HEK293 (cell line): Measurements from ENCODE around the gene CDYL.

Experiments used
- CTCF ChIA-PET: fragments of 350-600 bp; formaldehyde crosslinking; extraction: SDS; loops from one replicate; lab custom pipeline; 2021; ENCODE audit warnings: antibody characterized with exemption; lab: Yijun Ruan, JAX
- POLR2A ChIA-PET: fragments of 300-600 bp; formaldehyde crosslinking; extraction: SDS; loops from one replicate; lab custom pipeline; 2020; ENCODE audit warnings: antibody characterized with exemption, inconsistent platforms; lab: Yijun Ruan, JAX
- H3K27ac ChIP-seq: fragments of 200-500 bp; sonication (Bioruptor generic); 2 replicates; pipeline ENCODE4 v1.5.1; 2014; ENCODE audit warnings: low read depth, low read length, control low read depth, inconsistent platforms; ENCODE audit errors: extremely low read depth
- H3K36me3 ChIP-seq, 2 experiments: fragments of 200-500 bp in 1 of 2; sonication (Bioruptor generic) in 1 of 2; 1 replicate in 1 of 2; 2 replicates in 1 of 2; pipeline ENCODE4 v1.5.1; 2014 to 2017; ENCODE audit warnings: inconsistent platforms in 2 of 2, low read length in 2 of 2; ENCODE audit not compliant: control insufficient read depth in 2 of 2, insufficient read depth in 1 of 2
- H3K4me1 ChIP-seq: fragments of 200-500 bp; sonication (Bioruptor generic); 2 replicates; pipeline ENCODE4 v1.5.1; 2014; ENCODE audit warnings: mild to moderate bottlenecking, low read length, inconsistent platforms; ENCODE audit not compliant: control insufficient read depth, insufficient read depth
- H3K4me3 ChIP-seq: 2 replicates; pipeline ENCODE4 v1.5.1; 2011; ENCODE audit warnings: low read depth, mild to moderate bottlenecking, control low read depth, low read length, moderate library complexity
- H3K9me3 ChIP-seq: fragments of 200-500 bp; sonication (Bioruptor generic); 2 replicates; pipeline ENCODE4 v1.5.1; 2014; ENCODE audit warnings: low read depth, low read length, inconsistent platforms; ENCODE audit not compliant: control insufficient read depth, insufficient read depth
- MYNN ChIP-seq: fragments of 450-650 bp; formaldehyde crosslinking; IDR thresholded peaks from 2 replicates; pipeline ENCODE4 v1.5.1; 2016; ENCODE audit warnings: missing biosample characterization, missing genetic modification characterization, borderline replicate concordance
- OSR2 ChIP-seq: fragments of 450-650 bp; formaldehyde crosslinking; IDR thresholded peaks from 2 replicates; pipeline ENCODE4 v1.5.1; 2016; ENCODE audit warnings: missing biosample characterization, missing genetic modification characterization
- REPIN1 ChIP-seq: fragments of 450-650 bp; formaldehyde crosslinking; IDR thresholded peaks from 2 replicates; pipeline ENCODE4 v1.5.1; 2017; ENCODE audit warnings: missing biosample characterization, missing genetic modification characterization, low read depth
- SALL2 ChIP-seq: fragments of 450-650 bp; formaldehyde crosslinking; IDR thresholded peaks from 2 replicates; pipeline ENCODE4 v1.5.0; 2017; ENCODE audit warnings: missing biosample characterization, mild to moderate bottlenecking, missing genetic modification characterization, borderline replicate concordance
- WT1 ChIP-seq: fragments of 450-650 bp; formaldehyde crosslinking; IDR thresholded peaks from 2 replicates; pipeline ENCODE4 v1.5.1; 2016; ENCODE audit warnings: missing biosample characterization, missing genetic modification characterization
- ZBTB26 ChIP-seq: fragments of 450-650 bp; formaldehyde crosslinking; optimal IDR thresholded peaks from 2 replicates; pipeline ENCODE3; 2016; ENCODE audit warnings: missing biosample characterization, mild to moderate bottlenecking, missing genetic modification characterization
- ZBTB44 ChIP-seq: fragments of 450-650 bp; IDR thresholded peaks from 2 replicates; pipeline ENCODE4 v1.5.1; 2018; ENCODE audit warnings: missing biosample characterization, mild to moderate bottlenecking, missing genetic modification characterization
- ZFHX2 ChIP-seq: fragments of 450-650 bp; formaldehyde crosslinking; conservative IDR thresholded peaks from 2 replicates; pipeline ENCODE4 v1.5.1; 2016; ENCODE audit warnings: missing biosample characterization, missing genetic modification characterization
- ZFP3 ChIP-seq: fragments of 450-650 bp; formaldehyde crosslinking; IDR thresholded peaks from 2 replicates; pipeline ENCODE4 v1.5.1; 2016; ENCODE audit warnings: low read depth, missing biosample characterization, missing genetic modification characterization
- ZNF138 ChIP-seq: fragments of 450-650 bp; formaldehyde crosslinking; IDR thresholded peaks from 2 replicates; pipeline ENCODE4 v1.5.1; 2016; ENCODE audit warnings: missing biosample characterization, missing genetic modification characterization, borderline replicate concordance
- ZNF19 ChIP-seq: fragments of 450-650 bp; formaldehyde crosslinking; IDR thresholded peaks from 2 replicates; pipeline ENCODE4; 2016; ENCODE audit warnings: missing biosample characterization, missing genetic modification characterization, low read depth
- ZNF266 ChIP-seq: fragments of 450-650 bp; formaldehyde crosslinking; IDR thresholded peaks from 2 replicates; pipeline ENCODE4 v1.5.1; 2016; ENCODE audit warnings: missing biosample characterization, missing genetic modification characterization, low read depth
- ZNF311 ChIP-seq: fragments of 450-650 bp; formaldehyde crosslinking; IDR thresholded peaks from 2 replicates; pipeline ENCODE4 v1.5.1; 2017; ENCODE audit warnings: missing biosample characterization, missing genetic modification characterization, borderline replicate concordance
- ZNF404 ChIP-seq: fragments of 450-650 bp; formaldehyde crosslinking; IDR thresholded peaks from 2 replicates; pipeline ENCODE4 v1.5.1; 2017; ENCODE audit warnings: missing biosample characterization, missing genetic modification characterization
- ZNF501 ChIP-seq: fragments of 450-650 bp; formaldehyde crosslinking; IDR thresholded peaks from 2 replicates; pipeline ENCODE4 v1.5.1; 2016; ENCODE audit warnings: missing biosample characterization, missing genetic modification characterization
- ZNF555 ChIP-seq: fragments of 450-650 bp; formaldehyde crosslinking; conservative IDR thresholded peaks from 2 replicates; pipeline ENCODE4 v1.5.1; 2017; ENCODE audit warnings: missing biosample characterization, mild to moderate bottlenecking, missing genetic modification characterization, inconsistent platforms
- ZNF571 ChIP-seq: fragments of 450-650 bp; formaldehyde crosslinking; IDR thresholded peaks from 2 replicates; pipeline ENCODE4 v1.5.0; 2017; ENCODE audit warnings: missing biosample characterization, missing genetic modification characterization
- ZNF704 ChIP-seq: fragments of 450-650 bp; formaldehyde crosslinking; IDR thresholded peaks from 2 replicates; pipeline ENCODE4 v1.5.1; 2016; ENCODE audit warnings: missing biosample characterization, missing genetic modification characterization
- ZNF792 ChIP-seq: fragments of 450-650 bp; formaldehyde crosslinking; IDR thresholded peaks from 2 replicates; pipeline ENCODE4 v1.5.1; 2016; ENCODE audit warnings: missing biosample characterization, missing genetic modification characterization
- ZSCAN30 ChIP-seq: fragments of 450-650 bp; IDR thresholded peaks from 2 replicates; pipeline ENCODE4 v1.5.1; 2018; ENCODE audit warnings: missing biosample characterization, mild to moderate bottlenecking, missing genetic modification characterization, moderate library complexity
- TF ChIP-seq, protein P1 (sequence below): fragments of 450-650 bp; formaldehyde crosslinking; IDR thresholded peaks from 2 replicates; pipeline ENCODE4 v1.5.1; 2016; ENCODE audit warnings: missing biosample characterization, missing genetic modification characterization
- TF ChIP-seq, protein P2 (sequence below): fragments of 450-650 bp; formaldehyde crosslinking; IDR thresholded peaks from 2 replicates; pipeline ENCODE4; 2016; ENCODE audit warnings: missing biosample characterization, missing genetic modification characterization
- TF ChIP-seq, protein P3 (sequence below): fragments of 450-650 bp; formaldehyde crosslinking; IDR thresholded peaks from 2 replicates; pipeline ENCODE4 v1.5.1; 2017; ENCODE audit warnings: missing biosample characterization, mild to moderate bottlenecking, missing genetic modification characterization, moderate library complexity

Gene CDYL

GRCh38 chr6:4983322-4983721, 207.1 kb downstream of the CDYL start:
- no peak overlapping the region for H3K27ac ChIP-seq
- no peaks in the 10 kb centered on the region for H3K4me1 ChIP-seq
- H3K36me3 ChIP-seq = no peaks in the 10 kb centered on the region
- H3K4me3 ChIP-seq = no peak overlapping the region
- ChIA-PET CTCF (interaction anchor here (0.8 to 2.6 kb wide), 2 partner anchors 20 to 47 kb away, joined by 6 to 7 read pairs; partner anchors contain the start of gene RPP40), POLR2A (no interaction called here)
- TF ChIP-seq ZBTB26 (tag by site-specific recombination) (no peak), ZNF138 (tag by site-specific recombination) (no peak)
- TF ChIP-seq, protein P1, sequence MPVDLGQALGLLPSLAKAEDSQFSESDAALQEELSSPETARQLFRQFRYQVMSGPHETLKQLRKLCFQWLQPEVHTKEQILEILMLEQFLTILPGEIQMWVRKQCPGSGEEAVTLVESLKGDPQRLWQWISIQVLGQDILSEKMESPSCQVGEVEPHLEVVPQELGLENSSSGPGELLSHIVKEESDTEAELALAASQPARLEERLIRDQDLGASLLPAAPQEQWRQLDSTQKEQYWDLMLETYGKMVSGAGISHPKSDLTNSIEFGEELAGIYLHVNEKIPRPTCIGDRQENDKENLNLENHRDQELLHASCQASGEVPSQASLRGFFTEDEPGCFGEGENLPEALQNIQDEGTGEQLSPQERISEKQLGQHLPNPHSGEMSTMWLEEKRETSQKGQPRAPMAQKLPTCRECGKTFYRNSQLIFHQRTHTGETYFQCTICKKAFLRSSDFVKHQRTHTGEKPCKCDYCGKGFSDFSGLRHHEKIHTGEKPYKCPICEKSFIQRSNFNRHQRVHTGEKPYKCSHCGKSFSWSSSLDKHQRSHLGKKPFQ (tag by site-specific recombination) = no peak
- no peaks in the 10 kb centered on the region for H3K9me3 ChIP-seq

DNA sequence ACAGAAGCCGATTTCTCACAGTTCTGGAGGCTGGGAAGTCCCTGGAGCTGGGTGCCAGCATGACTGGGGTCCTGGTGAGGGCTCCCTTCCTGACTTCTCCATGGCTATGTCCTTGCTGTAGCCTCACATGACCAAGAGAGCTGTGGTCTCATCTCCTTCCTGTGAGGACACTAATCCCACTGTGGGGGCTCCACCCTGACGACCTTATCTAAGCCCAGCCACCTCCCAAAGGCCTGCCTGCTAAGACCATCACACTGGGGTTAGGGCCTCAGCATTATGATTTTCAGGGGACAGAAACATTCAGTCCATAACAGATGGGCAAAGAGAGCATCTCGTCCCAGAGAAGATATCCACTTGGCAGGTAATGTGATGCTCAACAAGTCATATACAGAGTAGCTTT, 210.8 kb downstream of the CDYL start:
- Histone ChIP-seq H3K4me1 (no peaks in the 10 kb centered on the region), H3K4me3 (no peak overlapping the region), H3K36me3 (no peaks in the 10 kb centered on the region)
- no peak for TF ChIP-seq WT1
- TF ChIP-seq ZNF571 = no peak
- no peak for TF ChIP-seq ZBTB44 (tag by site-specific recombination)
- TF ChIP-seq ZNF266 (tag by site-specific recombination) = no peak
- TF ChIP-seq OSR2 (tag by site-specific recombination) = no peak
- no peak for TF ChIP-seq ZNF501 (tag by site-specific recombination)
- TF ChIP-seq ZSCAN30 (tag by site-specific recombination) = no peak
- no peak for TF ChIP-seq ZNF404
- no peak for TF ChIP-seq ZNF792 (tag by site-specific recombination)
- TF ChIP-seq, all 188 proteins: peak for 0
- POLR2A ChIA-PET = no interaction called here
- CTCF ChIA-PET = no interaction called here
- Histone ChIP-seq H3K9me3 (no peaks in the 10 kb centered on the region), H3K27ac (no peak overlapping the region)

GRCh38 chr6:4987432-4987831, 211.2 kb downstream of the CDYL start:
- Histone ChIP-seq H3K9me3 (no peaks in the 10 kb centered on the region), H3K4me1 (no peaks in the 10 kb centered on the region), H3K27ac (no peak overlapping the region), H3K36me3 (no peaks in the 10 kb centered on the region; a peak in 1 of 3 replicates), H3K4me3 (no peak overlapping the region)
- POLR2A ChIA-PET = no interaction called here
- CTCF ChIA-PET = no interaction called here
- TF ChIP-seq ZNF555 (tag by site-specific recombination) (no peak), ZFP3 (tag by site-specific recombination) (no peak), ZNF311 (tag by site-specific recombination) (no peak), ZNF704 (tag by site-specific recombination) (no peak), MYNN (tag by site-specific recombination) (no peak), ZNF19 (tag by site-specific recombination) (no peak), SALL2 (tag by site-specific recombination) (no peak), REPIN1 (tag by site-specific recombination) (no peak), ZNF501 (tag by site-specific recombination) (no peak), ZFHX2 (tag by site-specific recombination) (no peak)
- TF ChIP-seq, protein P2, sequence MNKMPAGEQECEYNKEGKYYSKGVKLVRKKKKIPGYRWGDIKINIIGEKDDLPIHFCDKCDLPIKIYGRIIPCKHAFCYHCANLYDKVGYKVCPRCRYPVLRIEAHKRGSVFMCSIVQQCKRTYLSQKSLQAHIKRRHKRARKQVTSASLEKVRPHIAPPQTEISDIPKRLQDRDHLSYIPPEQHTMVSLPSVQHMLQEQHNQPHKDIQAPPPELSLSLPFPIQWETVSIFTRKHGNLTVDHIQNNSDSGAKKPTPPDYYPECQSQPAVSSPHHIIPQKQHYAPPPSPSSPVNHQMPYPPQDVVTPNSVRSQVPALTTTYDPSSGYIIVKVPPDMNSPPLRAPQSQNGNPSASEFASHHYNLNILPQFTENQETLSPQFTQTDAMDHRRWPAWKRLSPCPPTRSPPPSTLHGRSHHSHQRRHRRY (tag by site-specific recombination) = no peak
- TF ChIP-seq, protein P3, sequence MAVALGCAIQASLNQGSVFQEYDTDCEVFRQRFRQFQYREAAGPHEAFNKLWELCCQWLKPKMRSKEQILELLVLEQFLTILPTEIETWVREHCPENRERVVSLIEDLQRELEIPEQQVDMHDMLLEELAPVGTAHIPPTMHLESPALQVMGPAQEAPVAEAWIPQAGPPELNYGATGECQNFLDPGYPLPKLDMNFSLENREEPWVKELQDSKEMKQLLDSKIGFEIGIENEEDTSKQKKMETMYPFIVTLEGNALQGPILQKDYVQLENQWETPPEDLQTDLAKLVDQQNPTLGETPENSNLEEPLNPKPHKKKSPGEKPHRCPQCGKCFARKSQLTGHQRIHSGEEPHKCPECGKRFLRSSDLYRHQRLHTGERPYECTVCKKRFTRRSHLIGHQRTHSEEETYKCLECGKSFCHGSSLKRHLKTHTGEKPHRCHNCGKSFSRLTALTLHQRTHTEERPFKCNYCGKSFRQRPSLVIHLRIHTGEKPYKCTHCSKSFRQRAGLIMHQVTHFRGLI = no peak
